GM12878 (cell line): Measurements from ENCODE around the gene DCP1B. TPM values are rescaled to one million over a fixed set of nuclear protein-coding genes. Genes with fewer than 3 reads are reported as not detected.

Source experiments
- ATAC-seq: fragments of 200-7000 bp; cut with Tn5 transposase; 3 replicates; pipeline ENCODE4 v1.9.1; 2020; ENCODE audit warnings: mild to moderate bottlenecking, moderate library complexity
- BruUV-seq: library from RNA; stranded (reverse); fragments of 400-500 nt; replicated peaks from 2 replicates; lab custom pipeline; 2021; lab: Mats Ljungman, UMichigan
- CTCF ChIA-PET: fragments of 300-600 bp; sonication (Branson Sonifier 250); formaldehyde crosslinking; extraction: SDS; loops from one replicate; lab custom pipeline; 2021; ENCODE audit warnings: inconsistent platforms; lab: Yijun Ruan, JAX
- POLR2A ChIA-PET: fragments of 350-600 bp; formaldehyde crosslinking; extraction: SDS; loops from one replicate; lab custom pipeline; 2021; ENCODE audit warnings: inconsistent platforms; lab: Charles Lee
- RAD21 ChIA-PET: fragments of 300-600 bp; sonication (Branson Sonifier 250); formaldehyde crosslinking; loops from one replicate; lab custom pipeline; 2023; ENCODE audit warnings: antibody characterized with exemption; ENCODE audit not compliant: unreplicated experiment; lab: Charles Lee
- SMC1A ChIA-PET: fragments of 300-600 bp; sonication (Branson Sonifier 250); formaldehyde crosslinking; loops from one replicate; lab custom pipeline; 2023; ENCODE audit not compliant: unreplicated experiment, uncharacterized antibody; lab: Charles Lee
- DNase-seq: peaks from one replicate; pipeline ENCODE4 v3.0.0-alpha.2; 2011; ENCODE audit warnings: low read depth, low spot score
- FAIRE-seq: peaks from 3 replicates; lab custom pipeline; 2011; peaks lifted over from hg19 to GRCh38; lab: Jason Lieb, UNC
- H2AFZ ChIP-seq: 2 replicates; pipeline ENCODE4 v1.6.0; 2011; ENCODE audit warnings: low read depth, low read length, control low read depth; ENCODE audit not compliant: control insufficient read depth
- H3K27ac ChIP-seq: 2 replicates; pipeline ENCODE4 v1.5.1; 2011; ENCODE audit warnings: control low read depth; ENCODE audit not compliant: control insufficient read depth, insufficient read depth
- H3K27me3 ChIP-seq, 2 experiments: replicated peaks in 1 of 2; 2 replicates each; pipeline versions ENCODE4 v1.6.0 to v1.6.1; 2011; ENCODE audit warnings: low read length in 1 of 2; ENCODE audit not compliant: control insufficient read depth in 2 of 2, insufficient read depth in 2 of 2
- H3K36me3 ChIP-seq, 2 experiments: 2 replicates each; pipeline ENCODE4 v1.5.1; 2011; ENCODE audit warnings: low read length in 1 of 2; ENCODE audit not compliant: control insufficient read depth in 2 of 2, insufficient read depth in 2 of 2
- H3K4me1 ChIP-seq: 2 replicates; pipeline ENCODE4 v1.6.1; 2011; ENCODE audit warnings: mild to moderate bottlenecking, low read length, moderate library complexity, mixed read lengths; ENCODE audit not compliant: control insufficient read depth, insufficient read depth
- H3K4me2 ChIP-seq: 2 replicates; pipeline ENCODE4 v1.6.0; 2011; ENCODE audit warnings: control low read depth; ENCODE audit not compliant: control insufficient read depth, insufficient read depth
- H3K4me3 ChIP-seq: fragments of 200-600 bp; sonication (generic); 2 replicates; pipeline ENCODE4 v1.5.1; 2016
- H3K79me2 ChIP-seq: 2 replicates; pipeline ENCODE4 v1.6.0; 2011; ENCODE audit warnings: low read length; ENCODE audit not compliant: control insufficient read depth, insufficient read depth
- H3K9ac ChIP-seq: 2 replicates; pipeline ENCODE4 v1.8.0; 2011; ENCODE audit warnings: low read length, control low read depth, mixed read lengths; ENCODE audit not compliant: control insufficient read depth, insufficient read depth
- H3K9me3 ChIP-seq: replicated peaks from 3 replicates; pipeline ENCODE4 v1.5.1; 2011; ENCODE audit warnings: mild to moderate bottlenecking, low read length; ENCODE audit not compliant: control insufficient read depth, insufficient read depth
- H4K20me1 ChIP-seq: 2 replicates; pipeline ENCODE4 v1.6.0; 2011; ENCODE audit not compliant: control insufficient read depth, insufficient read depth
- ASH2L ChIP-seq: fragments of 300-600, 200-600 bp; sonication (generic); IDR thresholded peaks from 2 replicates; pipeline ENCODE4 v1.6.1; 2017; ENCODE audit warnings: low read depth, mild to moderate bottlenecking, borderline replicate concordance
- BMI1 ChIP-seq: fragments of 450-650 bp; IDR thresholded peaks from 2 replicates; pipeline ENCODE4 v1.6.1; 2016; ENCODE audit warnings: mild to moderate bottlenecking, moderate library complexity, borderline replicate concordance
- CHD1 ChIP-seq: IDR thresholded peaks from 2 replicates; pipeline ENCODE4 v1.6.1; 2012; ENCODE audit warnings: low read depth, low read length, improper control_type of control experiment
- CREM ChIP-seq: IDR thresholded peaks from 2 replicates; pipeline ENCODE4 v1.6.1; 2014; ENCODE audit warnings: antibody characterized with exemption, low read depth
- EED ChIP-seq: sonication (generic); IDR thresholded peaks from 2 replicates; pipeline ENCODE4 v1.6.1; 2016; ENCODE audit warnings: antibody characterized with exemption, low read depth
- GABPA ChIP-seq: IDR thresholded peaks from 2 replicates; pipeline ENCODE4 v1.6.1; 2014; ENCODE audit warnings: antibody characterized with exemption, low read depth, mild to moderate bottlenecking, inconsistent platforms
- HDAC2 ChIP-seq: fragments of 200-600 bp; sonication (generic); IDR thresholded peaks from 2 replicates; pipeline ENCODE4 v1.6.1; 2017
- IKZF1 ChIP-seq: fragments of 450-650 bp; conservative IDR thresholded peaks from 2 replicates; pipeline ENCODE4 v1.6.1; 2017; ENCODE audit warnings: antibody characterized with exemption, mild to moderate bottlenecking
- KDM1A ChIP-seq: fragments of 200-600 bp; sonication (generic); IDR thresholded peaks from 2 replicates; pipeline ENCODE4 v1.6.1; 2016; ENCODE audit warnings: borderline replicate concordance
- MYB ChIP-seq: fragments of 150-350 bp; IDR thresholded peaks from 2 replicates; pipeline ENCODE4 v1.6.1; 2014; ENCODE audit warnings: mild to moderate bottlenecking, low read depth, low read length, borderline replicate concordance
- PAX5 ChIP-seq: IDR thresholded peaks from 2 replicates; pipeline ENCODE4 v1.6.1; 2011; ENCODE audit warnings: low read depth, low read length, borderline replicate concordance
- PAX8 ChIP-seq: fragments of 450-650 bp; IDR thresholded peaks from 2 replicates; pipeline ENCODE4 v1.6.1; 2017; ENCODE audit warnings: mild to moderate bottlenecking, moderate library complexity
- RB1 ChIP-seq: fragments of 450-650 bp; formaldehyde crosslinking; IDR thresholded peaks from 2 replicates; pipeline ENCODE4 v1.6.1; 2017; ENCODE audit warnings: mild to moderate bottlenecking, borderline replicate concordance
- SIN3A ChIP-seq: IDR thresholded peaks from 2 replicates; pipeline ENCODE4 v1.6.1; 2012; ENCODE audit warnings: low read depth, low read length, improper control_type of control experiment
- TARDBP ChIP-seq: IDR thresholded peaks from 2 replicates; pipeline ENCODE4 v1.6.1; 2016; ENCODE audit warnings: borderline replicate concordance
- ZNF274 ChIP-seq: IDR thresholded peaks from one replicate; pipeline ENCODE4 v1.8.0; 2011; ENCODE audit not compliant: insufficient read length, insufficient read depth
- WGBS: methylation state at CpG from one replicate; pipeline ENCODE4 v1.1.6; 2016; ENCODE audit warnings: low lambda C conversion rate; ENCODE audit not compliant: insufficient replicate concordance, insufficient coverage; ENCODE audit errors: missing lambda C conversion rate; 5-methylcytosine and 5-hydroxymethylcytosine counted together
- in situ Hi-C: fragments of 300-500 bp; cut with MboI; formaldehyde crosslinking; loops from 9 replicates; pipeline ENCODE4 v1.14.3; 2018; ENCODE audit warnings: mixed read lengths
- intact Hi-C: fragments of 100-400 bp; cut with micrococcal nuclease; formaldehyde crosslinking; loops from one replicate; pipeline ENCODE4 v1.14.2; 2022; ENCODE audit not compliant: unreplicated experiment
- polyA plus RNA-seq, 11 experiments: library from polyadenylated mRNA; depleted of rRNA in 4 of 11; unstranded in 6 of 11; stranded (reverse) in 5 of 11; fragments of >200 nt; fragmentation: Nextera tagmentation in 4 of 11; fragmentation: Illumina TruSeq in 1 of 11; extraction: Ambion mirVana in 4 of 11; extraction: Trizol in 1 of 11; gene quantifications; 1 replicate in 1 of 11; 2 replicates in 10 of 11; pipeline versions ENCODE4 v1.2.1 to v1.2.3, GENCODE V29; 2011 to 2016; ENCODE audit warnings: inconsistent platforms in 2 of 11, missing spikeins in 2 of 11, low read depth in 1 of 11
- total RNA-seq, 4 experiments: library from RNA; depleted of rRNA in 3 of 4; stranded (reverse); fragments of >200 nt in 3 of 4; fragmentation: Illumina TruSeq in 1 of 4; extraction: Trizol in 1 of 4; gene quantifications; 2 replicates each; pipeline versions ENCODE4 v1.2.1 to v1.2.3, GENCODE V29; 2013 to 2021

DCP1B gene
- total and polyA plus RNA-seq, 10 of the 15 experiments (the other 5 are each of a cell fraction or from before 2014, with no cell fraction given), result 1.3 to 23.4 (median 15.3) TPM

DNA sequence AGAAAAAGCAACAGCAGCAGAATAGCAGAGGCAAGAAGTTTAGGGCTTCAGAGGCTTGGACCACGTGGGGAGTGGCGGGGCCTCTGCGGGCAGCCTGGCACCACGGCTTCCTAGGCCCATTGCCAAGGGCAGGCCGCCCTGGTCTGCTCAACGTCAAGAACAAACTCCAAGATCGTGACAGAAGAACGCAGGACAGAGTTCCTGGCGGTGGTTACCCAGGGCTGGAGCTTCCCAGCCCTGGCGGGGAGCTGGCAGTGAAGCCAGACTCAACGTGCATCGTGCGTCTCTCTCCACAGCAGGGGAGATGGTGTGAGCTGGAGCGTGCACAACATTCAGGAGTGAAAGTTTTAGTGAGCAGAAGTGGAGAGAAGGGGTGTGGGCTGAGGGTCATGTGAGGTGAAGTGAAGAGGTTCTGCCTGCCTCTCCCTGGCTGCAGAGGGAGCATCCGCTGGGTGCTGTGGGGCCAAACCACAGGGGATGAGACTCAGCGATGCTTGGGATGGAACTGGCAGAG, 71.9 kb downstream of the DCP1B start:
- 29% methylated on average over 16 of the region's 16 CpGs for WGBS
- no TSS peak for BruUV-seq
- peak overlapping the region; percentile 49 for H3K4me2 ChIP-seq
- H3K36me3 ChIP-seq, result no peaks in the 10 kb centered on the region
- no peak for FAIRE-seq
- CTCF ChIA-PET, result interaction anchor here (0.6 to 0.9 kb wide), 2 partner anchors 62 to 102 kb away, joined by 3 read pairs; no protein-coding TSS in a partner anchor
- H3K79me2 ChIP-seq, result no peaks in the 10 kb centered on the region
- intact Hi-C loops (loop anchor here (2.0 kb wide), 1 partner anchor 136 kb away; no protein-coding TSS in a partner anchor), in situ Hi-C loops (no loop called here)
- SMC1A ChIA-PET, result no interaction called here
- POLR2A ChIA-PET, result interaction anchor here (2.0 kb wide), 1 partner anchor 8 kb away, joined by 8 read pairs; no protein-coding TSS in a partner anchor
- H3K9me3 ChIP-seq, result no peaks in the 10 kb centered on the region
- RAD21 ChIA-PET, result no interaction called here
- H3K27ac ChIP-seq, result no peak overlapping the region
- H4K20me1 ChIP-seq, result no peaks in the 10 kb centered on the region
- no peak overlapping the region for H3K4me3 ChIP-seq
- H2AFZ ChIP-seq, result no peak overlapping the region
- peak; percentile 17; the same call in 2 of the 3 replicates for ATAC-seq
- no peak overlapping the region for H3K9ac ChIP-seq
- no peak for DNase-seq
- TF ChIP-seq PAX5, result 0 out of 2 replicates have a peak, but pooled peaks have one; percentile 19
- no peak for TF ChIP-seq CREM
- 0 out of 2 replicates have a peak, but pooled peaks have one; percentile 13 for TF ChIP-seq EED
- H3K4me1 ChIP-seq, result peaks cover 18% of the 10 kb centered on the region
- no peaks in the 10 kb centered on the region; a peak in 1 of 4 replicates for H3K27me3 ChIP-seq

GRCh38 chr12:1931642-1932041, 72.6 kb downstream of the DCP1B start:
- no TSS peak for BruUV-seq
- ATAC-seq (no peak), FAIRE-seq (no peak), DNase-seq (no peak)
- CTCF ChIA-PET, result interaction anchor here (2.4 kb wide), 1 partner anchor 8 kb away, joined by 9 read pairs; no protein-coding TSS in a partner anchor
- no peak overlapping the region for H3K4me3 ChIP-seq
- TF ChIP-seq MYB, result no peak
- no peak for TF ChIP-seq IKZF1
- TF ChIP-seq KDM1A, result no peak
- no peak for TF ChIP-seq RB1
- no peak for TF ChIP-seq SIN3A
- no peak for TF ChIP-seq ASH2L
- TF ChIP-seq PAX8, result no peak
- no peak for TF ChIP-seq HDAC2
- TF ChIP-seq CHD1, result no peak
- TF ChIP-seq GABPA, result no peak
- TF ChIP-seq TARDBP, result no peak
- no peak for TF ChIP-seq BMI1
- TF ChIP-seq ZNF274, result no peak
- no peak overlapping the region for H3K4me2 ChIP-seq
- peaks cover 18% of the 10 kb centered on the region for H3K4me1 ChIP-seq
- no peaks in the 10 kb centered on the region for H3K79me2 ChIP-seq
- H3K9ac ChIP-seq, result no peak overlapping the region
- no peaks in the 10 kb centered on the region for H4K20me1 ChIP-seq
- H2AFZ ChIP-seq, result no peak overlapping the region
- 80% methylated on average over 9 of the region's 9 CpGs for WGBS
- intact Hi-C loops (loop anchor here (2.0 kb wide), 1 partner anchor 135 kb away; no protein-coding TSS in a partner anchor), in situ Hi-C loops (no loop called here)
- no peak overlapping the region for H3K27ac ChIP-seq
- RAD21 ChIA-PET, result no interaction called here
- POLR2A ChIA-PET, result no interaction called here
- SMC1A ChIA-PET, result no interaction called here
- no peaks in the 10 kb centered on the region; a peak in 1 of 4 replicates for H3K27me3 ChIP-seq
- no peaks in the 10 kb centered on the region for H3K36me3 ChIP-seq
- no peaks in the 10 kb centered on the region for H3K9me3 ChIP-seq
